Keratinocyte (primary cell): ENCODE data around the gene HYI. TPM values are rescaled to one million over a fixed set of nuclear protein-coding genes. Genes with fewer than 3 reads are reported as not detected.

Experiments
- DNase-seq: peaks from one replicate; pipeline ENCODE4 v3.0.0-alpha.2; 2011; ENCODE audit warnings: low read depth, missing footprints, low spot score
- FAIRE-seq: peaks from 2 replicates; lab custom pipeline; 2011; peaks lifted over from hg19 to GRCh38; lab: Jason Lieb, UNC
- H2AFZ ChIP-seq: 2 replicates; pipeline ENCODE4 v1.6.0; 2012; ENCODE audit warnings: low read length, control low read depth, inconsistent platforms; ENCODE audit not compliant: control insufficient read depth
- H3K27ac ChIP-seq: 2 replicates; pipeline ENCODE4 v1.5.1; 2011; ENCODE audit warnings: low read length; ENCODE audit not compliant: control insufficient read depth, insufficient read depth
- H3K27me3 ChIP-seq: 3 replicates; pipeline ENCODE4 v1.6.0; 2011; ENCODE audit warnings: low read length; ENCODE audit not compliant: control insufficient read depth, insufficient read depth; ENCODE audit errors: extremely low read depth
- H3K36me3 ChIP-seq, 2 experiments: 2 replicates in 1 of 2; 3 replicates in 1 of 2; pipeline ENCODE4 v1.5.1; 2011; ENCODE audit warnings: low read length in 2 of 2, mild to moderate bottlenecking in 1 of 2; ENCODE audit not compliant: control insufficient read depth in 2 of 2, insufficient read depth in 2 of 2; ENCODE audit errors: extremely low read depth in 1 of 2
- H3K4me1 ChIP-seq: 3 replicates; pipeline ENCODE4 v1.5.1; 2011; ENCODE audit warnings: low read length; ENCODE audit not compliant: control insufficient read depth, insufficient read depth; ENCODE audit errors: extremely low read depth
- H3K4me2 ChIP-seq: 3 replicates; pipeline ENCODE4 v1.6.0; 2011; ENCODE audit warnings: low read depth, low read length; ENCODE audit not compliant: control insufficient read depth, insufficient read depth; ENCODE audit errors: extremely low read depth
- H3K4me3 ChIP-seq, 3 experiments: fragments of 200-600 bp in 1 of 3; sonication (generic) in 1 of 3; 2 replicates in 2 of 3; 3 replicates in 1 of 3; pipeline ENCODE4 v1.5.1; 2011 to 2016; ENCODE audit warnings: low read length in 3 of 3, mild to moderate bottlenecking in 3 of 3, control low read depth in 2 of 3, inconsistent platforms in 1 of 3, low read depth in 1 of 3, mixed read lengths in 1 of 3, mixed run types in 1 of 3, moderate library complexity in 1 of 3; ENCODE audit not compliant: control insufficient read depth in 2 of 3, insufficient read depth in 2 of 3; ENCODE audit errors: extremely low read depth in 1 of 3
- H3K79me2 ChIP-seq: 2 replicates; pipeline ENCODE4 v1.6.0; 2012; ENCODE audit warnings: low read length; ENCODE audit not compliant: control insufficient read depth, insufficient read depth
- H3K9ac ChIP-seq: 3 replicates; pipeline ENCODE4 v1.6.0; 2011; ENCODE audit warnings: low read length; ENCODE audit not compliant: control insufficient read depth, insufficient read depth; ENCODE audit errors: extremely low read depth
- H3K9me1 ChIP-seq: 3 replicates; pipeline ENCODE4 v1.6.0; 2011; ENCODE audit warnings: low read length; ENCODE audit not compliant: control insufficient read depth, insufficient read depth; ENCODE audit errors: extremely low read depth
- H3K9me3 ChIP-seq: 2 replicates; pipeline ENCODE4 v1.5.1; 2012; ENCODE audit warnings: low read depth, low read length; ENCODE audit not compliant: control insufficient read depth
- H4K20me1 ChIP-seq: 3 replicates; pipeline ENCODE4 v1.6.0; 2011; ENCODE audit warnings: low read length; ENCODE audit not compliant: control insufficient read depth, insufficient read depth; ENCODE audit errors: extremely low read depth
- EZH2 ChIP-seq: IDR thresholded peaks from one replicate; pipeline ENCODE4 v1.6.1; 2012; ENCODE audit warnings: inconsistent platforms, mild to moderate bottlenecking, low read length, moderate library complexity
- dilution Hi-C: fragments of 300-500 bp; cut with MboI; formaldehyde crosslinking; loops from one replicate; pipeline ENCODE4 v1.7.0; 2020; ENCODE audit warnings: low sequenced_read_pairs; ENCODE audit not compliant: extremely low pct_ligation_motif_present
- polyA plus RNA-seq, 5 experiments: library from polyadenylated mRNA; depleted of rRNA in 3 of 5; stranded (reverse) in 3 of 5; stranded (forward) in 1 of 5; unstranded in 1 of 5; fragments of >200 nt; gene quantifications; 1 replicate in 1 of 5; 2 replicates in 3 of 5; 3 replicates in 1 of 5; pipeline versions ENCODE4 v1.2.1 to v1.2.3, GENCODE V29; 2011 to 2012; ENCODE audit warnings: missing spikeins in 2 of 5, low read depth in 1 of 5, low replicate concordance in 1 of 5
- TF ChIP-seq, protein P1 (sequence below), 3 experiments: IDR thresholded peaks in 1 of 3; conservative IDR thresholded peaks in 1 of 3; optimal IDR thresholded peaks in 1 of 3; 2 replicates in 2 of 3; 3 replicates in 1 of 3; pipeline versions ENCODE3 to v1.5.1; 2011; ENCODE audit warnings: low read length in 3 of 3, mild to moderate bottlenecking in 3 of 3, moderate library complexity in 2 of 3, control low read depth in 1 of 3, inconsistent platforms in 1 of 3; ENCODE audit not compliant: insufficient read depth in 2 of 3; ENCODE audit errors: extremely low read depth in 1 of 3

The HYI gene
- polyA plus RNA-seq, 1 donor (not counting 4 experiments of a cell fraction or from before 2014, with no cell fraction given) = 26.9 TPM

DNA sequence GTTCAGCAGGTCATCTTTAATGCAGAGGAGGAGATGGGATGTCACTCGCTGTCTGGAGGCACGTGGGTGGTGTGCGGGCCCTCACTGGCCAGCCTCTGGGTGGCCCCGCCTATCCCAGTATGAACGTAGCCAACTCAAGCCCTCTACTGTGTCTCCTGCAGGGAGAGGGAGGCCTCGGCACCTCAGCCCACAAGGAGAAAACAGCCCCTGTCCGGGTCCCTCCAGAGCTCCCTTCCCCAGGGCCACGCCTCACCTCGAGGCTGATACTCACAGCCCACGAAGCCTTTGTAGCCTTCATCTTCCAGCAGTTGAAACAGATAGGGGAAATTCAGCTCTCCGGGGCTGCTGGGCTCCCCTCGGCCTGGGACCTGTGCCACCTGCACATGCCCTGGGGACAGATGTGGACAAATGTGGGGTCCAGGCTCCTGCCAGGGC is 2.6 kb downstream of the HYI start:
- TF ChIP-seq, protein P1, sequence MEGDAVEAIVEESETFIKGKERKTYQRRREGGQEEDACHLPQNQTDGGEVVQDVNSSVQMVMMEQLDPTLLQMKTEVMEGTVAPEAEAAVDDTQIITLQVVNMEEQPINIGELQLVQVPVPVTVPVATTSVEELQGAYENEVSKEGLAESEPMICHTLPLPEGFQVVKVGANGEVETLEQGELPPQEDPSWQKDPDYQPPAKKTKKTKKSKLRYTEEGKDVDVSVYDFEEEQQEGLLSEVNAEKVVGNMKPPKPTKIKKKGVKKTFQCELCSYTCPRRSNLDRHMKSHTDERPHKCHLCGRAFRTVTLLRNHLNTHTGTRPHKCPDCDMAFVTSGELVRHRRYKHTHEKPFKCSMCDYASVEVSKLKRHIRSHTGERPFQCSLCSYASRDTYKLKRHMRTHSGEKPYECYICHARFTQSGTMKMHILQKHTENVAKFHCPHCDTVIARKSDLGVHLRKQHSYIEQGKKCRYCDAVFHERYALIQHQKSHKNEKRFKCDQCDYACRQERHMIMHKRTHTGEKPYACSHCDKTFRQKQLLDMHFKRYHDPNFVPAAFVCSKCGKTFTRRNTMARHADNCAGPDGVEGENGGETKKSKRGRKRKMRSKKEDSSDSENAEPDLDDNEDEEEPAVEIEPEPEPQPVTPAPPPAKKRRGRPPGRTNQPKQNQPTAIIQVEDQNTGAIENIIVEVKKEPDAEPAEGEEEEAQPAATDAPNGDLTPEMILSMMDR (optimal IDR thresholded peaks at IDR 0.05 in 1 of 3, IDR thresholded peaks at IDR 0.05 in 1 of 3, conservative IDR thresholded peaks at IDR 0.05 in 1 of 3; ENCODE audit: extremely low read depth in 1 of 3, insufficient read depth in 2 of 3, low read length in 3 of 3) = no peak
- TF ChIP-seq EZH2 = no peak
- Histone ChIP-seq H3K36me3 (peaks cover 40 to 56% of the 10 kb centered on the region in 2 experiments), H3K4me3 (no peak overlapping the region)

DNA sequence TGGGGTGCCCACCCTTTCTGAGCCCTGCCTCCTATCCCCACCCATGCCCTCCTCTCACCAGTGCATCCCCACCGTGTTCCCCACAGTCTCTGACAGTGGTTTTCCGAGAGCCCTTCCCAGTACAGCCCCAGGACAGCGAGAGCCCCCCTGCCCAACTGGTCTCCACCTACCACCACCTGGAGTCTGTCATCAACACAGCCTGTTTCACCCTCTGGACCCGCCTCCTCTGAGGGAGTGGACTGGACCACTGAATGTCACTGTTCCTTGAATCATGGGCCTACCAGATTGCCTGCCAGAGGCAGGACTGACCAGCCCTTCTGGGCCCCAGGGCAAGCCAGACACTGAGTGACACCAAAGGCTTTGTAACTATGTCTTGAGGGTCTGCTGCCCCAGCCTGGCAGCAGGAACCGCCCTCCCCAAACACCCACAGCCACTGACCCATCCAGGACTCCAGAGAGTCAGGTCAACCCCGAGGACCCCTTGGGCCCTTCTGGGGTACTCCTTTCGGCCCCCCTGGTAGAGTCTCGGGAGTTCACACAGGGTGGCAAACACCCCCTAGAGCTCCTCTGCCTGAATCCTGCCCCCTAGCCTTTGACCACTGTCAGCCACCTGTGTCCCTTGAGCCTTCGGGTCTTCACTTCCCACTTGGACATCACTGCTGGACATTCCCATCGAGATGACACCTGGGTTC is 3.3 kb downstream of the HYI start:
- H3K9me3 ChIP-seq = no peaks in the 10 kb centered on the region
- H3K4me3 ChIP-seq = no peak overlapping the region
- peaks cover 23% of the 10 kb centered on the region for H3K4me1 ChIP-seq
- dilution Hi-C loops = no loop called here
- no peak for FAIRE-seq
- DNase-seq = no peak
- TF ChIP-seq EZH2 = no peak
- TF ChIP-seq, protein P1 (optimal IDR thresholded peaks at IDR 0.05 in 1 of 3, IDR thresholded peaks at IDR 0.05 in 1 of 3, conservative IDR thresholded peaks at IDR 0.05 in 1 of 3; ENCODE audit: extremely low read depth in 1 of 3, insufficient read depth in 2 of 3, low read length in 3 of 3) = no peak
- H2AFZ ChIP-seq = no peak overlapping the region
- no peaks in the 10 kb centered on the region for H3K9me1 ChIP-seq
- no peak overlapping the region for H3K4me2 ChIP-seq
- H3K27me3 ChIP-seq = no peaks in the 10 kb centered on the region
- H3K9ac ChIP-seq = no peak overlapping the region
- H3K36me3 ChIP-seq = peaks cover 43 to 63% of the 10 kb centered on the region in 2 experiments
- H3K27ac ChIP-seq = no peak overlapping the region
- peaks cover 5% of the 10 kb centered on the region for H3K79me2 ChIP-seq
- H4K20me1 ChIP-seq = no peaks in the 10 kb centered on the region

More for the DNA sequence above, 2.6 kb downstream of the HYI start:
- Histone ChIP-seq H3K27ac (no peak overlapping the region), H3K9me3 (no peaks in the 10 kb centered on the region), H3K27me3 (no peaks in the 10 kb centered on the region), H3K9ac (no peak overlapping the region), H3K79me2 (peaks cover 5% of the 10 kb centered on the region), H4K20me1 (no peaks in the 10 kb centered on the region), H3K9me1 (no peaks in the 10 kb centered on the region), H3K4me2 (no peak overlapping the region), H2AFZ (no peak overlapping the region), H3K4me1 (peaks cover 25% of the 10 kb centered on the region)
- FAIRE-seq (no peak), DNase-seq (no peak)
- dilution Hi-C loops = no loop called here
